BLaER1 (cell line): Measurements from ENCODE around the gene AMBP.
A peak's percentile ranks its signal among the peaks of the same experiment; 100 is the strongest.
"Not testable (repeated sequence)": the region's sequence is repeated elsewhere in the genome, so short reads cannot be mapped to it uniquely, and the experiment has no call there.

Experiments used
- H3K27ac ChIP-seq: shearing (Covaris generic); formaldehyde crosslinking; 2 replicates; pipeline ENCODE4 v1.8.1; 2022
- H3K27me3 ChIP-seq: shearing (Covaris generic); formaldehyde crosslinking; 2 replicates; pipeline ENCODE4 v1.8.1; 2022
- H3K36me3 ChIP-seq: shearing (Covaris generic); formaldehyde crosslinking; 2 replicates; pipeline ENCODE4 v1.8.1; 2022
- H3K4me1 ChIP-seq: shearing (Covaris generic); formaldehyde crosslinking; 2 replicates; pipeline ENCODE4 v1.8.1; 2022
- H3K4me2 ChIP-seq: shearing (Covaris generic); formaldehyde crosslinking; 2 replicates; pipeline ENCODE4 v1.8.1; 2022
- H3K4me3 ChIP-seq: shearing (Covaris generic); formaldehyde crosslinking; 2 replicates; pipeline ENCODE4 v1.8.1; 2022
- H3K9ac ChIP-seq: shearing (Covaris generic); formaldehyde crosslinking; 2 replicates; pipeline ENCODE4 v1.8.1; 2022
- H3K9me3 ChIP-seq: shearing (Covaris generic); formaldehyde crosslinking; 2 replicates; pipeline ENCODE4 v1.8.1; 2022
- H4K20me1 ChIP-seq: shearing (Covaris generic); formaldehyde crosslinking; 2 replicates; pipeline ENCODE4 v1.8.1; 2022
- Cebpa-rat ChIP-seq: shearing (Covaris generic); IDR thresholded peaks from 2 replicates; pipeline ENCODE4 v1.8.1; 2022

The AMBP gene

GRCh38 chr9:114084282-114085073, 6.4 kb upstream of the AMBP start:
- Histone ChIP-seq H3K9ac (no peak overlapping the region), H3K4me1 (peaks cover 24% of the 10 kb centered on the region), H4K20me1 (no peaks in the 10 kb centered on the region), H3K36me3 (0 out of 2 replicates have a peak, but pooled peaks cover 1% of the 10 kb centered on the region), H3K27me3 (no peaks in the 10 kb centered on the region), H3K4me2 (no peak overlapping the region), H3K4me3 (no peak overlapping the region), H3K9me3 (no peaks in the 10 kb centered on the region), H3K27ac (no peak overlapping the region)
- no peak for TF ChIP-seq Cebpa-rat

GRCh38 chr9:114083666-114084065, 5.6 kb upstream of the AMBP start:
- Histone ChIP-seq H3K4me1 (peaks cover 27% of the 10 kb centered on the region), H3K9ac (no peak overlapping the region), H4K20me1 (no peaks in the 10 kb centered on the region), H3K36me3 (no peaks in the 10 kb centered on the region), H3K4me2 (no peak overlapping the region), H3K27ac (no peak overlapping the region), H3K4me3 (no peak overlapping the region), H3K9me3 (no peaks in the 10 kb centered on the region), H3K27me3 (no peaks in the 10 kb centered on the region)
- TF ChIP-seq Cebpa-rat = no peak

GRCh38 chr9:114082763-114083412, 4.8 kb upstream of the AMBP start:
- H3K9ac ChIP-seq, H3K27ac ChIP-seq, H3K27me3 ChIP-seq, H3K36me3 ChIP-seq, H3K9me3 ChIP-seq, H3K4me3 ChIP-seq, H4K20me1 ChIP-seq: not testable (repeated sequence)
- Histone ChIP-seq H3K4me2 (peak overlapping the region; percentile 33), H3K4me1 (peaks cover 34% of the 10 kb centered on the region)

GRCh38 chr9:114082017-114082762, 4.1 kb upstream of the AMBP start:
- no peak overlapping the region for H3K4me3 ChIP-seq
- no peak overlapping the region for H3K27ac ChIP-seq
- no peaks in the 10 kb centered on the region for H4K20me1 ChIP-seq
- no peaks in the 10 kb centered on the region for H3K27me3 ChIP-seq
- TF ChIP-seq Cebpa-rat = no peak
- H3K9me3 ChIP-seq = no peaks in the 10 kb centered on the region
- H3K4me2 ChIP-seq = peak overlapping the region; percentile 33
- H3K9ac ChIP-seq = no peak overlapping the region
- H3K36me3 ChIP-seq = no peaks in the 10 kb centered on the region
- peaks cover 41% of the 10 kb centered on the region for H3K4me1 ChIP-seq

- Histone ChIP-seq H3K4me3 (no peak overlapping the region), H3K27ac (peak overlapping the region; percentile 44), H3K4me1 (peaks cover 48% of the 10 kb centered on the region), H3K4me2 (no peak overlapping the region), H4K20me1 (no peaks in the 10 kb centered on the region), H3K9ac (no peak overlapping the region), H3K36me3 (no peaks in the 10 kb centered on the region), H3K27me3 (no peaks in the 10 kb centered on the region), H3K9me3 (no peaks in the 10 kb centered on the region)
- no peak for TF ChIP-seq Cebpa-rat
These were observed 3.4 kb upstream of the AMBP start for GRCh38 chr9:114081441-114082016.

- no peak overlapping the region for H3K9ac ChIP-seq
- no peak overlapping the region for H3K4me3 ChIP-seq
- no peak for TF ChIP-seq Cebpa-rat
These were observed 2.8 kb upstream of the AMBP start for GRCh38 chr9:114080773-114081440.

GRCh38 chr9:114080195-114080772, 2.2 kb upstream of the AMBP start:
- Histone ChIP-seq H3K9me3 (no peaks in the 10 kb centered on the region), H3K9ac (no peak overlapping the region), H3K4me3 (no peak overlapping the region)

More at GRCh38 chr9:114080773-114081440, 2.8 kb upstream of the AMBP start:
- H3K27me3 ChIP-seq = no peaks in the 10 kb centered on the region
- H3K27ac ChIP-seq = peak overlapping the region; percentile 44
- no peak overlapping the region for H3K4me2 ChIP-seq
- H3K9me3 ChIP-seq = no peaks in the 10 kb centered on the region
- no peaks in the 10 kb centered on the region for H4K20me1 ChIP-seq
- H3K4me1 ChIP-seq = peaks cover 54% of the 10 kb centered on the region
- H3K36me3 ChIP-seq = no peaks in the 10 kb centered on the region

GRCh38 chr9:114078781-114079156, 669 bp upstream of the AMBP start:
- H4K20me1 ChIP-seq = no peaks in the 10 kb centered on the region
- H3K36me3 ChIP-seq = no peaks in the 10 kb centered on the region
- H3K27ac ChIP-seq = peak overlapping the region; percentile 58; the same call in 1 of the 2 replicates
- peaks cover 57% of the 10 kb centered on the region for H3K4me1 ChIP-seq
- H3K9ac ChIP-seq = no peak overlapping the region
- no peak overlapping the region for H3K4me3 ChIP-seq
- H3K4me2 ChIP-seq = peak overlapping the region; percentile 40
- no peaks in the 10 kb centered on the region for H3K9me3 ChIP-seq
- TF ChIP-seq Cebpa-rat = no peak
- no peaks in the 10 kb centered on the region for H3K27me3 ChIP-seq

More at GRCh38 chr9:114080195-114080772, 2.2 kb upstream of the AMBP start:
- no peaks in the 10 kb centered on the region for H3K27me3 ChIP-seq
- no peaks in the 10 kb centered on the region for H3K36me3 ChIP-seq
- H4K20me1 ChIP-seq = no peaks in the 10 kb centered on the region
- TF ChIP-seq Cebpa-rat = no peak
- peaks cover 57% of the 10 kb centered on the region for H3K4me1 ChIP-seq
- no peak overlapping the region for H3K4me2 ChIP-seq
- no peak overlapping the region for H3K27ac ChIP-seq
